HG03558 (cell line): ENCODE data around the gene ADAT3.

ENCODE experiments used
- ATAC-seq: cut with Tn5 transposase; IDR thresholded peaks from one replicate; pipeline ENCODE4 v1.9.1; 2021; ENCODE audit warnings: moderate number of reproducible peaks; ENCODE audit not compliant: unreplicated experiment; ENCODE audit errors: extremely low read depth

The ADAT3 gene

DNA sequence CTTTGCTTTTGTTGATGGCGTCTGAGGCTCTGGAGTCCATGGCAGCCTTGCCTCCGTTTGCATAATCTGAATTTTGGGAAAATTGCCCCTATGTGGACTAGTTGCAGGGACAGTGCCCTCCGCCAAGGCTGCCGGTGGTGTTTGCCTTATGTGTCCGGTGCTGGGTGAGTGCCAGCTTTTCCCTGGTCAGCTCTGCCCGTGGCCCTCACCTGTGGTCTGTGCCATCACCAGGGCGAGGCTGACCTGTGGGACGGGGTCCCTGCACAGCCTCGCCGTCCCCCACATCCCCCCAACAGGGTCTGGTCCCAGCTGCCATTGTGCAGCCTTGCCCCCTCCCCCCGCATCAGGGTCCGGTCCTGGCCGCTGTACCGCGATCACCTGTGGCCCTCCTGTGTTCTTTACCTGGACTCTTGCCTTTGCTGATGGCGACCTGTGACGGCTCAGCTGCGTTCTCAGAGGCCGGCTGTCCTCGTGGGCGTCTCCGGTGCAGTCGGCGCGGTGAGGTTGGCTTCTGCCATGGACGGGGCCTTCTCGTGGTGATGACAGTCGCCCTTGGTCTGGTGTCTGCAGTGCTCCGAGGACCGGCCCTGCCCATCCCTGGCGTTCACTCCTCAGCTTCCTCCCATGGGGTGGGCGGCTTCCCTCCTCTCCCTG lies 48.4 kb downstream of the ADAT3 start:
- ATAC-seq, result no peak

DNA sequence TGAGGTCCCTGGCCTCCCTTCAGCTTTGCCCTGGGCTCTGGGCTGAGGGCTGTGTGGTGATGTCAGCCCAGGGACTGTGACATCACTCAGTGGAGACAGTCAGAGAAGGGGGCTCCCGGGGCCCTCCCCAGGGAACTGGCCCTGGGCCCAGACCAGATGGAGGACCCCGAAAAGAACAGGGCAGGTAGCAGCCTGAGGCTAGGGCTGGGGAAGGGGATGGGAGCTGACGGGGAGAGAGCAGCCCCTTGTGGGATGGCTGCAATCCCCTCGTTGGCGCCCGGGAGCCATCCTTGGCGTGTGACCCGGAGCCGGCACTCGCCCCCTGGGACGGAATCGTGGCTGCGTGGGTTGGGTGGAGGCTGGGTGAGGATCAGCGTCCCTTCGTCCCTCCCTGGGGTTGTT lies 49.3 kb downstream of the ADAT3 start:
- no peak for ATAC-seq

DNA sequence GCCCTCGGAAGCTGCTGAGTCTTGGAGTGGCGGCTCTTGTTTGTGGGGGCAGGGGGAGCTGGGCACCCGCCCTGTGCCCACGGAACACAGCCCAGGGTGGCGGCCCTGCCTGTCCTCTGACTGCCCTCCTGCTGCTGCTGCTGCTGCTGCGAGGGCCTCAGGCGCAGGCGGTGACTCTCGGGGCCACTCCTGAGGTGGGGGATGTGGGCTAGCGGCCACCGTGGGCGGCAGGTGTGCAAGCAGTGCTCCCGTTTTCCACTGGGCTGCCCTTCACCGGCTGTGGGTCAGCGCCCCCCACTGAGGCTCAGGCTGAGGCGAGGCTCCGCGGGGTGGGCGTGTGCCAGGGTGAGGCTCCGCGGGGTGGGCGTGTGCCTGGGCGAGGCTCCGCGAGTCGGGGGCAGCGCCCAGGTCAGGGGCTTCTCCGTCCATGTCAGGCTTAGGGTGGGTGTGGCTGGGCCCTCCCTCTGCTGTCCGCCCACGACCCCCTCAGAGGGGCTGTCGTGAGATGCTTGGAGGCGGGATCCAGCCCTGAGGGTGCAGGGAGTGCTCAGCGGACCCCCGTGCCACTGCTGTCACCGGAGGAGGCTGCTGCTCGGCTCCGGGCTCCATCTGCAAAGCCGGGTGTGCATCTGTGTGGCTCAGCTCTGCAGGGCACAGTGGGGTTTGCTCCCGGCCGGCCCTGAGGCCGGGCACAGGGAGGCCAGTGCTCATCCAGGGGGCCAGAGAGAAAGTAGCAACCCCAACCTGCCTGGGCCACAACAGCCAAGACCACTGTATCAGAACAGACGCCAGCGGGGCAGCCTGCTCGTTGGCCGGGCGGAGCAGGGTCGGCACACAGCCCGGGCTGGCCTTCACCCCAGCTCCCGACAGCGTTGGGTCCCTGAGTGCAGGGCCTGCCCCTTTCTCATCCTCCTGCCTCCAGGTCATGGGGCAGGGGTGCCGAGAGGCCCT lies 50.2 kb downstream of the ADAT3 start:
- no peak for ATAC-seq

DNA sequence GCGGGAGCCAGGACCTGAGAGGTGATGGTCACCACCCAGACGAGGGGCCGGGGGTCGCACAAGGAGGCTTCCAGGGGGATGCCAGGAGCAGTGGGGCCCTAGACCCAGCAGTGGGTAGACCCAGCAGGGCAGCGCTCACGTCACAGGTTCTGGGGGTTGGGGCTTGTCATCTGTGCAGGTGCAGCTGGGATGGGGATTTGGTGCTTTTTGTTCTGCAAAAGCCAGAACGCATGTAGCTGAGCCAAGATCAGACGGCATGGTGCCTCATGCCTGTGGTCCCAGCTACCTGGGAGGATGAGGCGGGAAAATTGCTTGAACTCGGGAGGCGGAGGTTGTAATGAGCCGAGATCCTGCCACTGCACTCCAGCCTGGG lies 50.9 kb downstream of the ADAT3 start:
- no peak for ATAC-seq

DNA sequence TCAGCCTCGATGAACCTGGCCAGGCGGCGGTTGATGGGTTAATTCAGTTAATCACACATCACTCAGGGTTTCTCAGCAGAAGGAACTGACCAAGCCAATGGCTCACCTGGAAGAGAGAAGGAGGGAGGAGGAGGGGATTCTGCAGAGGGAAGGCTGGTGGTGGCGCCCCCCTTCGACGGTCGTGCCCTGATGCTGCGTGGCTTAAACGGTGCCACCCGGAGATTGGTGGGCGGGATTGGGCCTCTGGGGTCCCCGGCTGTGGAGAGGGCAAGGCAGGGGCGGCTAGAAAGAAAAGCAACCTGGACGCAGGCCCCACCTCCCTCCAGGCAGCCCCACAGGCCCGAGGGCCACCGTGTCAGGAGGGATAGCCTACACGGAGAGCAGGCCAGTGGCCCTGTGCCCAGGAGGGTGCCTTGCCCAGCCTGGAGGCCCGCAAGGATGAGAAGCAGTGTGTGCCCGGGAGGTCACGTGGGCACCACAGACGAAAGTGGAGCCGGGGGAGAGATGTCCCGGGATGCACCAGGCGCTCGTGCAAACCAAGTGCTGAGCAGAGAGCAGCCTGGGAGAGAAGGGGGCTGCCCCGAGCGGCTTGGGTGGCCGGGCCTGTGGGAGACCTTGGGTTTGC lies 51.8 kb downstream of the ADAT3 start:
- no peak for ATAC-seq

DNA sequence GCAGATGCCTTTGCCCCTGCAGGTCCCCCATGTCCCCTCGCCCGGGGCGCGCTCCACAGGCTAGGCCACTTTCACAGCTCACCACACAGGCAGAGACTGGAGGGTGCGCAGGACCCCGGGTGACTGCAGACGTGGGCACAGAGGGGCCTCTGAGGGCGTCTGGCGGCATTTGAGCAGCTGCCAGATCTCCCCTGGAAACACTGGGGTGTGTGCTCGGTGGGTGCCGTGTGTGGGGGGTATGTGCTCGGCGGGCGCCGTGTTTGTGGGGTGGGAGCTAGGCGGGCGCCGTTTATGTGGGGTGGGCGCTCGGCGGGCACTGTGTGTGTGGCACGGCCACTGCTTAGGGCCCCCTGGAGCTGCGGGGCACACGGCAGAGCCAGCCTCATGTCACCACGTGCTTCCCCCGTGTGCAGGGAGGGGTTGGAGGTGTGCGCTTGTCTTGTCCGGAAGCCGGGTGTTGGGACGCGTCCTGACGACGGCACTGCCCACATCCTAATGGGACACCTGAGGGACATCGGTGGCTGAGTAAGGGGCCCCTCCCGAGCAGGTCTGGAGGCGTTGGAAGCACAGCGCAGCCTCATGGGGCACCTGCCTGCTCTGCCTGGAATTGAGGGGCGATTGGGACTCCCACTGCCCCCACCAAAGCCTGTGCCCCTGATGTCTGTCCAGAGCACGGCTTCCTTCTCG lies 52.5 kb downstream of the ADAT3 start:
- ATAC-seq, result no peak

DNA sequence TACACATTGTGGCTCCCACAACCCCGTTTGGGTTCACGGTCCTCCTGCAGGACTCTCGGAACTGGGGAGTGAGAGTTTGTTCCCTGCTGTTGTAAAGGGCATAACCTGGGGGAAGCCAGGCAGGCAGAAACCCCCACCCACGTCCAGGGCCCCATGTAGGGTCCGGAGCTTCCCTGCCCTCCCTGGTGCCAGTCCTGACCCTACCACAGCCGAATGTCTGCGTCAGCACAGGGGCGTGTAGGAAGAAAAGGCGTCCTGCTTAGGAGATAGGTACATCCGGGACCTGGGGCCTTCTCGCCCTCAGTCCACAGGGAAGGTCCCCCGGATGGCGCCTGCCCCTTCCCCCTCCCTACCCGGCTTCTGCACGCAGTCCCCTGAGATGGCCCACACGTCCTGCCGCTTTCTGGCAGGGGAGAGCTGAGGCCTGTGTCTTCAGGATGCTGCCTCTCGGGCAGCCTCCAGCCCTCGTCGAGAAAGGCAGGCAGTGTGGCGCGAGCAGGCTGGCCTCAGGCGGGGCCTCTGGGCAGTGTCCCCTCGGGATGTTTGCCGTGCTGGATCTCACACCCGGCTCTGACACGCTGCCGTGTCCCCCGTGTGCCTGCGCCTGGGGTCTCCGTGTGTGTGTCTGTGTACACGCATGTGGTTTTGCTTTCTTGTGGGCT lies 54.9 kb downstream of the ADAT3 start:
- no peak for ATAC-seq

DNA sequence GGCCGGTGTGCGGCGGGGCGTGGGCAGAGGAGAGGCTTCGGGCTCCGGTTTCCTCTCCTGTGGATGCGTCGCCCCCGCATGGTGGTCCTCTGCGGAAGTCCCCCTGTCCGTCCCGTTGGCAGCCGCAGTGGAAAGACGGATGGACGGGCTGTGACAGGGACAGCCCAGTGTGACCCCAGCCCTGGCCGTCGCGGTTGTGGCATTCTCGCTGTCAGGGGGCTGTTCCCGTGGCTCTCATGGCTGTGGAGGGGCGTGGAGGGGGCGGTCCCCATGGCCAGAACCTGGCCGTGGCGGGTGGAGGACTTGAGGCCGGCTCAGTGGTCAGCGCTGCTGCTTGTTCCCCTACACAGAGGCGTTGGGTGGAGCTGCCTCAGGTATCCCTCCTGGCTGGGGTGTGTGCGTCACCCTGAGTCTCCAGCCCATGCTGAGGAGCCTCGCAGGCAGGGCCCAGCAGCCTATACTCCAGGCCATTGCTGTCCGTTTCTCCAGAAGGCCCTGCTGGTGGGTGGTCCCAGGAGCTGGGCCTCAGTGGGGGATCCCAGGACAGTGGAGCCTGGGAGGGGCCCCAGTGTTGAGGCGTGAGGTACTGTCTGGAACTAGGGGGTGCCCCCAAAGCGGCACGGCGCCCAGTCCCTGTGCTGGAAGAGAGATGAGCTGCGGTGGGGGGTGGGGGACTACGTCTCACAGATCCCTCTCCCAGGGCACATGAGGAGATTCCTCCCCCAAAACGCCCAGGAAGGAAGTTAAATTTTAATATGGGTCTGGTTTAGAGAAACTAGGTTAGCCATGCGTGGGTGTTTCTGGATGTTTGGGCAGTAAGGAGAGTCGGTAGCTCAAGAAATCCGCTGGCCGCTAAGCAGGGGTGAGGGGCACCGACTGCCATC lies 56.0 kb downstream of the ADAT3 start:
- no peak for ATAC-seq

DNA sequence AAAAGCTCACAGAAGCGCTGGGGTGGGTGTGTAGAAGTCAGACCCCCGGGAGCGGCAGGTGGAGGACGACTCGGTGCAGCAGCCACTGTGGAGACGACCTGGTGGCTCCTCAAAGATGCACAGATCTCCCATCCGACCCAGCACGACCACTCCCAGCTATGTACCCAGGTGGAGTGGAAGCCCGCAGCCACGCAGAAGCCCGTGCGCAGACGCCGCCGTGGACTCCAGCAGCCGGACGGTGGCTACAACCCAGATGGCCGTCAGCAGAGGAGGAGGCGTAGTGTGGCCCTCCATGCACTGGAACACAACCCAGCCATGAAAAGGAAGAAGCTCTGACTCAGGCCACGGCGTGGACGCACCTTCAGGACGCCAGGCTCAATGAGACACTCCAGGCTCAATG lies 57.5 kb downstream of the ADAT3 start:
- ATAC-seq, result no peak
